Endothelial cell of umbilical vein (primary cell): ENCODE measurements around the gene PDGFRB. TPM values are rescaled to one million over a fixed set of nuclear protein-coding genes. Genes with fewer than 3 reads are reported as not detected.

Source experiments
- BruUV-seq: library from RNA; stranded (reverse); fragments of 400-500 nt; replicated peaks from 2 replicates; lab custom pipeline; 2021; lab: Mats Ljungman, UMichigan
- CTCF ChIA-PET: fragments of 300-600, 350-600 bp; sonication (Branson Sonifier 250); formaldehyde crosslinking; loops from one replicate; lab custom pipeline; 2021; ENCODE audit warnings: antibody characterized with exemption, inconsistent platforms; lab: Charles Lee
- POLR2A ChIA-PET: fragments of 300-600, 350-600 bp; sonication (Branson Sonifier 250); formaldehyde crosslinking; loops from one replicate; lab custom pipeline; 2021; ENCODE audit warnings: antibody characterized with exemption, inconsistent platforms; lab: Charles Lee
- DNase-seq: peaks from one replicate; pipeline ENCODE4 v3.0.0-alpha.2; 2011; ENCODE audit warnings: low read depth, low spot score
- FAIRE-seq: peaks from 2 replicates; lab custom pipeline; 2011; peaks lifted over from hg19 to GRCh38; lab: Jason Lieb, UNC
- H2AFZ ChIP-seq: 2 replicates; pipeline ENCODE4 v1.6.0; 2012; ENCODE audit warnings: low read depth, low read length, control low read depth, inconsistent platforms
- H3K27ac ChIP-seq: 2 replicates; pipeline ENCODE4 v1.5.1; 2011; ENCODE audit warnings: low read depth, mild to moderate bottlenecking, control low read depth, low read length, moderate library complexity; ENCODE audit not compliant: insufficient read depth
- H3K27me3 ChIP-seq, 2 experiments: 2 replicates each; pipeline versions ENCODE4 v1.6.0 to v1.6.1; 2011; ENCODE audit warnings: low read length in 2 of 2, mixed read lengths in 1 of 2; ENCODE audit not compliant: control insufficient read depth in 2 of 2, insufficient read depth in 2 of 2
- H3K36me3 ChIP-seq, 2 experiments: 2 replicates in 1 of 2; 3 replicates in 1 of 2; pipeline ENCODE4 v1.5.1; 2011; ENCODE audit warnings: low read length in 2 of 2, mild to moderate bottlenecking in 1 of 2, moderate library complexity in 1 of 2; ENCODE audit not compliant: control insufficient read depth in 2 of 2, insufficient read depth in 2 of 2; ENCODE audit errors: extremely low read depth in 1 of 2
- H3K4me1 ChIP-seq: 3 replicates; pipeline ENCODE4 v1.5.1; 2011; ENCODE audit warnings: mild to moderate bottlenecking, low read length; ENCODE audit not compliant: control insufficient read depth, insufficient read depth; ENCODE audit errors: extremely low read depth
- H3K4me2 ChIP-seq: 2 replicates; pipeline ENCODE4 v1.6.1; 2011; ENCODE audit warnings: low read length, control low read depth, mixed read lengths; ENCODE audit not compliant: insufficient read depth
- H3K4me3 ChIP-seq, 3 experiments: fragments of 200-600 bp in 1 of 3; sonication (generic), shearing (Covaris generic) in 1 of 3; replicated peaks in 1 of 3; 2 replicates each; pipeline ENCODE4 v1.5.1; 2011 to 2016; ENCODE audit warnings: control low read depth in 3 of 3, low read length in 3 of 3, mild to moderate bottlenecking in 2 of 3, inconsistent platforms in 1 of 3, low read depth in 1 of 3, moderate library complexity in 1 of 3; ENCODE audit not compliant: insufficient read depth in 1 of 3
- H3K79me2 ChIP-seq: 2 replicates; pipeline ENCODE4 v1.6.0; 2012; ENCODE audit warnings: low read length, inconsistent platforms; ENCODE audit not compliant: control insufficient read depth, insufficient read depth
- H3K9ac ChIP-seq: replicated peaks from 2 replicates; pipeline ENCODE3; 2011; ENCODE audit warnings: low read length, control low read depth; ENCODE audit not compliant: insufficient read depth; ENCODE audit errors: extremely low read depth
- H3K9me1 ChIP-seq: replicated peaks from 3 replicates; pipeline ENCODE4 v1.6.0; 2011; ENCODE audit warnings: mild to moderate bottlenecking, low read length; ENCODE audit not compliant: control insufficient read depth, insufficient read depth; ENCODE audit errors: extremely low read depth
- H3K9me3 ChIP-seq: replicated peaks from 2 replicates; pipeline ENCODE4 v1.5.1; 2012; ENCODE audit warnings: low read length, inconsistent platforms; ENCODE audit not compliant: control insufficient read depth, insufficient read depth
- H4K20me1 ChIP-seq: replicated peaks from 2 replicates; pipeline ENCODE3; 2011; ENCODE audit warnings: mild to moderate bottlenecking, low read length; ENCODE audit not compliant: control insufficient read depth, insufficient read depth; ENCODE audit errors: extremely low read depth
- CTCF ChIP-seq, 2 donors: IDR thresholded peaks; 1 replicate in 1 of 2; 2 replicates in 1 of 2; pipeline ENCODE4 v1.5.1; 2011; ENCODE audit warnings: low read length in 2 of 2, mild to moderate bottlenecking in 2 of 2, moderate library complexity in 2 of 2, control low read depth in 1 of 2, inconsistent platforms in 1 of 2, low read depth in 1 of 2; ENCODE audit not compliant: insufficient read depth in 1 of 2; ENCODE audit errors: extremely low read depth in 1 of 2
- EZH2 ChIP-seq: IDR thresholded peaks from 2 replicates; pipeline ENCODE4 v1.6.1; 2012; ENCODE audit warnings: borderline replicate concordance, low read depth, mild to moderate bottlenecking, moderate library complexity, low read length, inconsistent platforms; ENCODE audit not compliant: severe bottlenecking
- FOS ChIP-seq: IDR thresholded peaks from 2 replicates; pipeline ENCODE4 v1.6.1; 2011; ENCODE audit warnings: mild to moderate bottlenecking, low read length, moderate library complexity, borderline replicate concordance; ENCODE audit not compliant: insufficient read depth
- GATA2 ChIP-seq: IDR thresholded peaks from 2 replicates; pipeline ENCODE4 v1.7.0; 2011; ENCODE audit warnings: low read depth, mild to moderate bottlenecking, moderate library complexity, mixed read lengths, low read length; ENCODE audit not compliant: insufficient read length, insufficient read depth
- JUN ChIP-seq: IDR thresholded peaks from 2 replicates; pipeline ENCODE4 v1.6.1; 2011; ENCODE audit warnings: borderline replicate concordance, low read depth; ENCODE audit not compliant: insufficient read length, insufficient read depth
- MAX ChIP-seq: IDR thresholded peaks from 2 replicates; pipeline ENCODE4 v1.6.1; 2011; ENCODE audit not compliant: insufficient read depth, insufficient read length
- MYC ChIP-seq: IDR thresholded peaks from one replicate; pipeline ENCODE4 v1.6.1; 2011; ENCODE audit warnings: mild to moderate bottlenecking, low read depth, low read length
- POLR2A ChIP-seq: IDR thresholded peaks from 2 replicates; pipeline ENCODE4 v1.6.1; 2012; ENCODE audit warnings: low read depth, mild to moderate bottlenecking, control low read depth, low read length
- POLR2AphosphoS5 ChIP-seq: IDR thresholded peaks from 2 replicates; pipeline ENCODE4 v1.6.1; 2012; ENCODE audit warnings: low read depth, mild to moderate bottlenecking, control low read depth, low read length, moderate library complexity; ENCODE audit not compliant: insufficient read depth
- dilution Hi-C: fragments of 300-500 bp; cut with MboI; formaldehyde crosslinking; loops from one replicate; pipeline ENCODE4 v1.15.0; 2019; ENCODE audit warnings: low sequenced_read_pairs; ENCODE audit not compliant: extremely low pct_ligation_motif_present
- intact Hi-C: fragments of 100-400 bp; cut with micrococcal nuclease; formaldehyde crosslinking; loops from one replicate; pipeline ENCODE4 v1.10.0; 2022
- polyA plus RNA-seq, 4 experiments: library from polyadenylated mRNA; depleted of rRNA in 3 of 4; stranded (reverse) in 3 of 4; unstranded in 1 of 4; fragments of >200 nt; gene quantifications; 2 replicates each; pipeline versions ENCODE4 v1.2.1 to v1.2.3, GENCODE V29; 2011 to 2012; ENCODE audit warnings: missing spikeins in 1 of 4
- total RNA-seq: library from RNA; stranded (reverse); gene quantifications from 2 replicates; pipeline ENCODE4 v1.2.3, GENCODE V29; 2021

Gene PDGFRB
- total and polyA plus RNA-seq, 2 donors (not counting 3 experiments of a cell fraction or from before 2014, with no cell fraction given), result 1.4 to 1.7 TPM

GRCh38 chr5:150160448-150161081 is 4.9 kb upstream of the PDGFRB start:
- no TSS peak for BruUV-seq
- intact Hi-C loops, result loop anchor here (1.0 to 2.0 kb wide), 5 partner anchors 14 to 276 kb away; no protein-coding TSS in a partner anchor
- Histone ChIP-seq H3K4me1 (peaks cover 1% of the 10 kb centered on the region), H3K4me2 (no peak overlapping the region), H3K36me3 (no peaks in the 10 kb centered on the region), H3K79me2 (no peaks in the 10 kb centered on the region), H3K9me3 (no peaks in the 10 kb centered on the region), H3K27me3 (peaks cover 0 to 2% of the 10 kb centered on the region in 2 experiments), H3K4me3 (no peak overlapping the region), H3K9me1 (no peaks in the 10 kb centered on the region), H3K9ac (no peak overlapping the region), H2AFZ (no peak overlapping the region), H3K27ac (no peak overlapping the region), H4K20me1 (no peaks in the 10 kb centered on the region)
- no peak for TF ChIP-seq CTCF (IDR thresholded peaks at IDR 0.05; ENCODE audit: extremely low read depth in 1 of 2, insufficient read depth in 1 of 2, low read depth in 1 of 2, low read length in 2 of 2)
- TF ChIP-seq FOS, result no peak
- no peak for TF ChIP-seq MYC
- no peak for TF ChIP-seq GATA2
- TF ChIP-seq POLR2A, result no peak
- TF ChIP-seq EZH2, result no peak
- TF ChIP-seq POLR2AphosphoS5, result no peak
- TF ChIP-seq JUN, result no peak
- TF ChIP-seq MAX, result no peak
- no peak for FAIRE-seq
- POLR2A ChIA-PET, result no interaction called here
- dilution Hi-C loops, result no loop called here
- CTCF ChIA-PET, result interaction anchor here (3.7 kb wide), 1 partner anchor 57 kb away, joined by 14 read pairs; no protein-coding TSS in a partner anchor
- no peak for DNase-seq
